Progenitor cell of endocrine pancreas (in vitro differentiated cells): Measurements from ENCODE around the gene LMO7. TPM values are rescaled to one million over a fixed set of nuclear protein-coding genes. Genes with fewer than 3 reads are reported as not detected.
"Not testable (repeated sequence)": the region's sequence is repeated elsewhere in the genome, so short reads cannot be mapped to it uniquely, and the experiment has no call there.

Source experiments
- DNase-seq: peaks from one replicate; pipeline ENCODE4 v3.0.0; 2021; ENCODE audit warnings: low spot score; ENCODE audit not compliant: unreplicated experiment
- H3K27ac Mint-ChIP-seq: 2 replicates; pipeline ENCODE4 v1.8.0; 2021; ENCODE audit warnings: mild to moderate bottlenecking, moderate library complexity, mixed read lengths
- H3K27me3 Mint-ChIP-seq: 2 replicates; pipeline ENCODE4 v1.8.0; 2021; ENCODE audit warnings: mixed read lengths
- H3K36me3 Mint-ChIP-seq: 2 replicates; pipeline ENCODE4 v1.8.0; 2022; ENCODE audit warnings: mixed read lengths; ENCODE audit not compliant: insufficient read depth
- H3K4me1 Mint-ChIP-seq: 2 replicates; pipeline ENCODE4 v1.8.0; 2021; ENCODE audit warnings: low read depth, mixed read lengths
- H3K4me3 Mint-ChIP-seq: 2 replicates; pipeline ENCODE4 v1.8.0; 2021; ENCODE audit warnings: low read depth, mild to moderate bottlenecking, moderate library complexity, mixed read lengths
- H3K9me3 Mint-ChIP-seq: 2 replicates; pipeline ENCODE4 v1.8.0; 2021; ENCODE audit warnings: low read depth, mixed read lengths
- total RNA-seq: library from RNA; stranded (reverse); gene quantifications from 2 replicates; pipeline ENCODE4 v1.2.1, GENCODE V29; 2021
- TF ChIP-seq, protein P1 (sequence below): fragments of 200-600 bp; sonication (generic); IDR thresholded peaks from one replicate; pipeline ENCODE4 v1.5.0; 2021; ENCODE audit warnings: antibody characterized with exemption, mild to moderate bottlenecking; ENCODE audit not compliant: unreplicated experiment

Gene LMO7
- total RNA-seq, 1 donor from 2014 or later: 15.0 TPM

GRCh38 chr13:75721307-75721706 is 85.2 kb downstream of the LMO7 start:
- no peak for DNase-seq
- no peak overlapping the region for H3K27ac Mint-ChIP-seq
- TF ChIP-seq, protein P1, sequence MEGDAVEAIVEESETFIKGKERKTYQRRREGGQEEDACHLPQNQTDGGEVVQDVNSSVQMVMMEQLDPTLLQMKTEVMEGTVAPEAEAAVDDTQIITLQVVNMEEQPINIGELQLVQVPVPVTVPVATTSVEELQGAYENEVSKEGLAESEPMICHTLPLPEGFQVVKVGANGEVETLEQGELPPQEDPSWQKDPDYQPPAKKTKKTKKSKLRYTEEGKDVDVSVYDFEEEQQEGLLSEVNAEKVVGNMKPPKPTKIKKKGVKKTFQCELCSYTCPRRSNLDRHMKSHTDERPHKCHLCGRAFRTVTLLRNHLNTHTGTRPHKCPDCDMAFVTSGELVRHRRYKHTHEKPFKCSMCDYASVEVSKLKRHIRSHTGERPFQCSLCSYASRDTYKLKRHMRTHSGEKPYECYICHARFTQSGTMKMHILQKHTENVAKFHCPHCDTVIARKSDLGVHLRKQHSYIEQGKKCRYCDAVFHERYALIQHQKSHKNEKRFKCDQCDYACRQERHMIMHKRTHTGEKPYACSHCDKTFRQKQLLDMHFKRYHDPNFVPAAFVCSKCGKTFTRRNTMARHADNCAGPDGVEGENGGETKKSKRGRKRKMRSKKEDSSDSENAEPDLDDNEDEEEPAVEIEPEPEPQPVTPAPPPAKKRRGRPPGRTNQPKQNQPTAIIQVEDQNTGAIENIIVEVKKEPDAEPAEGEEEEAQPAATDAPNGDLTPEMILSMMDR: no peak
- H3K27me3 Mint-ChIP-seq: no peaks in the 10 kb centered on the region
- peaks cover 1% of the 10 kb centered on the region for H3K36me3 Mint-ChIP-seq
- H3K4me1 Mint-ChIP-seq: peaks cover 30% of the 10 kb centered on the region
- no peak overlapping the region for H3K4me3 Mint-ChIP-seq
- H3K9me3 Mint-ChIP-seq: peaks cover 9% of the 10 kb centered on the region

GRCh38 chr13:75723901-75724300 is 87.8 kb downstream of the LMO7 start:
- TF ChIP-seq, protein P1: no peak
- H3K27ac Mint-ChIP-seq: peak overlapping the region; percentile 39
- DNase-seq: no peak
- H3K9me3 Mint-ChIP-seq: peaks cover 9% of the 10 kb centered on the region
- peaks cover 3% of the 10 kb centered on the region for H3K36me3 Mint-ChIP-seq
- no peaks in the 10 kb centered on the region for H3K27me3 Mint-ChIP-seq
- peaks cover 37% of the 10 kb centered on the region for H3K4me1 Mint-ChIP-seq
- no peak overlapping the region for H3K4me3 Mint-ChIP-seq

GRCh38 chr13:75724752-75725517 is 88.8 kb downstream of the LMO7 start:
- Mint-ChIP-seq H3K4me1 (peaks cover 36% of the 10 kb centered on the region), H3K36me3 (peaks cover 1% of the 10 kb centered on the region), H3K27me3 (no peaks in the 10 kb centered on the region), H3K27ac (peak overlapping the region; percentile 58), H3K4me3 (no peak overlapping the region), H3K9me3 (peaks cover 9% of the 10 kb centered on the region)
- TF ChIP-seq, protein P1: no peak
- DNase-seq: no peak

GRCh38 chr13:75725736-75726135 is 89.6 kb downstream of the LMO7 start:
- no peak for DNase-seq
- H3K27ac Mint-ChIP-seq: peak overlapping the region; percentile 58
- peaks cover 9% of the 10 kb centered on the region for H3K9me3 Mint-ChIP-seq
- no peaks in the 10 kb centered on the region for H3K27me3 Mint-ChIP-seq
- H3K36me3 Mint-ChIP-seq: peaks cover 1% of the 10 kb centered on the region
- H3K4me1 Mint-ChIP-seq: peaks cover 32% of the 10 kb centered on the region
- TF ChIP-seq, protein P1: no peak
- peak overlapping the region; percentile 20 for H3K4me3 Mint-ChIP-seq

DNA sequence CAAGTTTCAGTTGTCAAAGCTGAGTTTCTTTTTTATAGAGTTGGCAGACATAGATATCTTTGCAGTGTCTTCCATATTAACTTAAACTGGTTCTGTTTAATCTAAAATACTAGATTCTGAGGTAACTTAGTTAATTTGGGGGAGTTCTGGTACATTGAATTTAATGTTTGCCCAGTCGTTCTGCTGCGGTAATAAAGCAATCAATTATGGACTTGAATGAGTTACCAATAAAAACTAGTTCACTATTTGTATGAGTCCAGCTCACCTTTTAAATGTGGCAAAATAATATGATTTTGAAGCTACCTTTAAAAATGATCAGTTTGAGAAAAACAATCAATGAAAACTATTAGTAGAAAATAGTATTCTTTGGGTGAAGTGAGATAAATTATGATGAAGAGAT is 90.2 kb downstream of the LMO7 start:
- Mint-ChIP-seq H3K27ac (peak overlapping the region; percentile 58), H3K4me3 (peak overlapping the region; percentile 25), H3K4me1 (peaks cover 32% of the 10 kb centered on the region), H3K9me3 (peaks cover 11% of the 10 kb centered on the region), H3K36me3 (peaks cover 3% of the 10 kb centered on the region), H3K27me3 (no peaks in the 10 kb centered on the region)
- TF ChIP-seq, protein P1: no peak
- DNase-seq: no peak

DNA sequence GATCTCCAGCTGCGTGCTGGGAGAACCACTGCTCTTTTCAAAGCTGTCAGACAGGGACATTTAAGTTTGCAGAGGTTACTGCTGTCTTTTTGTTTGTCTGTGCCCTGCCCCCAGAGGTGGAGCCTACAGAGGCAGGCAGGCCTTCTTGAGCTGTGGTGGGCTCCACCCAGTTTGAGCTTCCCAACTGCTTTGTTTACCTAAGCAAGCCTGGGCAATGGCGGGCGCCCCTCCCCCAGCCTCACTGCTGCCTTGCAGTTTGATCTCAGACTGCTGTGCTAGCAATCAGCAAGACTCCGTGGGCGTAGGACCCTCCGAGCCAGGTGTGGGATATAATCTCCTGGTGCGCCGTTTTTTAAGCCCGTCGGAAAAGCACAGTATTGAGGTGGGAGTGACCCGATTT is 97.0 kb downstream of the LMO7 start:
- not testable (repeated sequence) for H3K27ac Mint-ChIP-seq, DNase-seq, H3K4me1 Mint-ChIP-seq, H3K27me3 Mint-ChIP-seq, H3K4me3 Mint-ChIP-seq
- H3K36me3 Mint-ChIP-seq: peaks cover 13% of the 10 kb centered on the region
- peaks cover 21% of the 10 kb centered on the region for H3K9me3 Mint-ChIP-seq
